Lower leg skin (tissue), 3 donors: ENCODE results near the gene TMEM11.

ENCODE experiments used
- CTCF ChIP-seq, 3 donors: fragments of 450-650 bp; IDR thresholded peaks; one replicate each; pipeline ENCODE4 v1.5.1; 2016; ENCODE audit warnings: antibody characterized with exemption in 3 of 3, mild to moderate bottlenecking in 3 of 3, moderate library complexity in 2 of 3
- POLR2A ChIP-seq, 2 donors: fragments of 450-650 bp; IDR thresholded peaks; one replicate each; pipeline ENCODE4 v1.6.1; 2016 to 2017; ENCODE audit warnings: antibody characterized with exemption in 2 of 2, mild to moderate bottlenecking in 1 of 2, moderate library complexity in 1 of 2

- no peak for TF ChIP-seq CTCF (IDR thresholded peaks at IDR 0.05)
- TF ChIP-seq POLR2A (IDR thresholded peaks at IDR 0.05): no peak
These were observed 41.9 kb downstream of the TMEM11 start for GRCh38 chr17:21171970-21172510.
